ENCODE data around the gene SAMD14. TPM values are rescaled to one million over a fixed set of nuclear protein-coding genes. Genes with fewer than 3 reads are reported as not detected.

The SAMD14 gene
- total and polyA plus RNA-seq, 2 donors (not counting 1 experiment from before 2014, with no cell fraction given) = 0.13 to 0.89 TPM

- Histone ChIP-seq H3K4me1 (ENCODE audit: control insufficient read depth in 2 of 2, insufficient read depth in 2 of 2, low read length in 2 of 2) (peaks cover 10 to 20% of the 10 kb centered on the region in 2 donors), H3K4me3 (ENCODE audit: control extremely low read depth in 1 of 5, extremely low read depth in 1 of 5, insufficient read depth in 1 of 5, low read depth in 2 of 5, low read length in 4 of 5) (no peak overlapping the region), H3K27ac (ENCODE audit: low read length in 2 of 2) (no peak overlapping the region), H3K9me3 (ENCODE audit: control extremely low read depth in 1 of 3, control insufficient read depth in 2 of 3, insufficient read depth in 1 of 3, low read length in 2 of 3) (no peaks in the 10 kb centered on the region), H3K4me2 (replicated peaks; ENCODE audit: low read depth, low read length, poor library complexity, severe bottlenecking) (no peak overlapping the region), H2AFZ (ENCODE audit: insufficient read depth, low read depth, low read length, poor library complexity, severe bottlenecking) (no peak overlapping the region), H3K9ac (ENCODE audit: low read length) (no peak overlapping the region), H3K79me2 (ENCODE audit: control insufficient read depth, insufficient read depth, low read length) (no peaks in the 10 kb centered on the region), H3K27me3 (replicated peaks in 1 of 4; ENCODE audit: control extremely low read depth in 1 of 4, control insufficient read depth in 3 of 4, insufficient read depth in 4 of 4, low read length in 3 of 4) (peaks cover 0 to 47% (median 16%) of the 10 kb centered on the region in 4 experiments), H4K20me1 (ENCODE audit: control insufficient read depth, insufficient read depth, low read length, poor library complexity, severe bottlenecking) (no peaks in the 10 kb centered on the region), H3K36me3 (replicated peaks in 1 of 2; ENCODE audit: control extremely low read depth in 1 of 2, control insufficient read depth in 1 of 2, extremely low read depth in 1 of 2, insufficient read depth in 2 of 2, low read length in 1 of 2) (no peaks in the 10 kb centered on the region)
- Mint-ChIP-seq H3K9me3 (ENCODE audit: insufficient read depth) (no peaks in the 10 kb centered on the region), H3K4me3 (no peak overlapping the region), H3K4me1 (peaks cover 14% of the 10 kb centered on the region), H3K27me3 (peaks cover 53% of the 10 kb centered on the region), H3K27ac (no peak overlapping the region)
- intact Hi-C loops (cut with micrococcal nuclease) = loop anchor here (2.0 kb wide), 2 partner anchors 21 to 45 kb away; partner anchors contain the start of gene PDK2
- ChIA-PET CTCF (interaction anchor here (0.8 to 6.8 kb wide), 12 partner anchors 10 to 182 kb away, joined by 3 to 48 read pairs (median 6); partner anchors contain the start of gene SAMD14), POLR2A (interaction anchor here (0.5 to 2.0 kb wide), 2 partner anchors 15 to 25 kb away, joined by 3 to 19 read pairs; no protein-coding TSS in a partner anchor)
- ATAC-seq (ENCODE audit: low read depth) (no peak), DNase-seq (no peak)
- no peak for TF ChIP-seq EZH2 (IDR thresholded peaks at IDR 0.05; ENCODE audit: borderline replicate concordance, insufficient read depth, low read depth, low read length, poor library complexity, severe bottlenecking)
- TF ChIP-seq, protein P1, sequence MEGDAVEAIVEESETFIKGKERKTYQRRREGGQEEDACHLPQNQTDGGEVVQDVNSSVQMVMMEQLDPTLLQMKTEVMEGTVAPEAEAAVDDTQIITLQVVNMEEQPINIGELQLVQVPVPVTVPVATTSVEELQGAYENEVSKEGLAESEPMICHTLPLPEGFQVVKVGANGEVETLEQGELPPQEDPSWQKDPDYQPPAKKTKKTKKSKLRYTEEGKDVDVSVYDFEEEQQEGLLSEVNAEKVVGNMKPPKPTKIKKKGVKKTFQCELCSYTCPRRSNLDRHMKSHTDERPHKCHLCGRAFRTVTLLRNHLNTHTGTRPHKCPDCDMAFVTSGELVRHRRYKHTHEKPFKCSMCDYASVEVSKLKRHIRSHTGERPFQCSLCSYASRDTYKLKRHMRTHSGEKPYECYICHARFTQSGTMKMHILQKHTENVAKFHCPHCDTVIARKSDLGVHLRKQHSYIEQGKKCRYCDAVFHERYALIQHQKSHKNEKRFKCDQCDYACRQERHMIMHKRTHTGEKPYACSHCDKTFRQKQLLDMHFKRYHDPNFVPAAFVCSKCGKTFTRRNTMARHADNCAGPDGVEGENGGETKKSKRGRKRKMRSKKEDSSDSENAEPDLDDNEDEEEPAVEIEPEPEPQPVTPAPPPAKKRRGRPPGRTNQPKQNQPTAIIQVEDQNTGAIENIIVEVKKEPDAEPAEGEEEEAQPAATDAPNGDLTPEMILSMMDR (IDR thresholded peaks at IDR 0.05) = no peak
- 50% methylated on average over 16 of the region's 17 CpGs for WGBS (ENCODE audit: insufficient coverage)
Observed at GRCh38 chr17:50115756-50116155, 14.2 kb downstream of the SAMD14 start.

DNA sequence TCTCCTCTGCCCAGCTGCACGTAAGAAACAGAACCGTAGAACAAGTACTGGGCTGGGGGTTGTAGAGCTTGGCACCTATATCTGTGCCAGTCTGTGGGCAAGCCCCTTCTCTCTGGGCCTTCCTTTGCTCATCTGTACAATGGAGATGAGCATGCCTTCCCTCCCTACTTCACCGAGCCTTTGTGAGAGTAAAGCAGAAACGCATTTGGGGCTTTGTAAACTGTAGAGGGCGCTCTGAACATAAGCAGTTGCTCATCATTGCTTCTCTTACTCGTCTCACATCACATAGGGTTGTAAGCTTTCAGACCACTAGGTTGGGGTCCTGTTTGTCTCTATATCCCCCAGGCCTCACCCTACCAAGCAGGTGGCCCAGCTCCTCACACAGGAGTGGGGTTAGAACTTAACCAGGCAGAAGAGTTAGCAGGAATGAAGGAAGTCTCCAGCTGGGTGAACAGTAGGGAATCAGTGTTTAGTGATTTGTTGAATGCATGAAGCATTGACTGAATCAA, 15.1 kb downstream of the SAMD14 start:
- no peaks in the 10 kb centered on the region for H3K79me2 ChIP-seq (ENCODE audit: control insufficient read depth, insufficient read depth, low read length)
- H3K4me2 ChIP-seq (replicated peaks; ENCODE audit: low read depth, low read length, poor library complexity, severe bottlenecking) = no peak overlapping the region
- H3K9ac ChIP-seq (ENCODE audit: low read length) = no peak overlapping the region
- H2AFZ ChIP-seq (ENCODE audit: insufficient read depth, low read depth, low read length, poor library complexity, severe bottlenecking) = no peak overlapping the region
- CTCF ChIA-PET = interaction anchor here (0.6 to 6.8 kb wide), 17 partner anchors 14 to 183 kb away, joined by 3 to 48 read pairs (median 4); no protein-coding TSS in a partner anchor
- H3K9me3 Mint-ChIP-seq (ENCODE audit: insufficient read depth) = no peaks in the 10 kb centered on the region
- TF ChIP-seq EZH2 (IDR thresholded peaks at IDR 0.05; ENCODE audit: borderline replicate concordance, insufficient read depth, low read depth, low read length, poor library complexity, severe bottlenecking) = no peak
- TF ChIP-seq, protein P1 (IDR thresholded peaks at IDR 0.05) = peak; percentile 72
- ATAC-seq (ENCODE audit: low read depth) = peak; percentile 20
- H3K4me1 ChIP-seq (ENCODE audit: control insufficient read depth in 2 of 2, insufficient read depth in 2 of 2, low read length in 2 of 2) = peaks cover 10 to 20% of the 10 kb centered on the region in 2 donors
- H3K9me3 ChIP-seq (ENCODE audit: control extremely low read depth in 1 of 3, control insufficient read depth in 2 of 3, insufficient read depth in 1 of 3, low read length in 2 of 3) = no peaks in the 10 kb centered on the region
- peaks cover 0 to 6% of the 10 kb centered on the region in 2 experiments for H3K36me3 ChIP-seq (replicated peaks in 1 of 2; ENCODE audit: control extremely low read depth in 1 of 2, control insufficient read depth in 1 of 2, extremely low read depth in 1 of 2, insufficient read depth in 2 of 2, low read length in 1 of 2)
- H3K4me3 ChIP-seq (ENCODE audit: control extremely low read depth in 1 of 5, extremely low read depth in 1 of 5, insufficient read depth in 1 of 5, low read depth in 2 of 5, low read length in 4 of 5) = no peak overlapping the region
- H4K20me1 ChIP-seq (ENCODE audit: control insufficient read depth, insufficient read depth, low read length, poor library complexity, severe bottlenecking) = no peaks in the 10 kb centered on the region
- H3K27ac Mint-ChIP-seq = no peak overlapping the region
- POLR2A ChIA-PET = no interaction called here
- H3K27ac ChIP-seq (ENCODE audit: low read length in 2 of 2) = no peak overlapping the region
- WGBS (ENCODE audit: insufficient coverage) = 30% methylated on average over 2 of the region's 6 CpGs
- H3K4me1 Mint-ChIP-seq = peaks cover 14% of the 10 kb centered on the region
- peaks cover 0 to 46% (median 16%) of the 10 kb centered on the region in 4 experiments for H3K27me3 ChIP-seq (replicated peaks in 1 of 4; ENCODE audit: control extremely low read depth in 1 of 4, control insufficient read depth in 3 of 4, insufficient read depth in 4 of 4, low read length in 3 of 4)
- peak; percentile 66 for DNase-seq
- intact Hi-C loops (cut with micrococcal nuclease) = loop anchor here (2.0 kb wide), 1 partner anchor 46 kb away; no protein-coding TSS in a partner anchor
- H3K27me3 Mint-ChIP-seq = peaks cover 45% of the 10 kb centered on the region
- peak overlapping the region; percentile 48 for H3K4me3 Mint-ChIP-seq
